Activated CD8-positive, alpha-beta T cell treated with anti-CD3 and anti-CD28 coated beads for 36 hours (primary cell): Measurements from ENCODE around the gene ITGB2. TPM values are rescaled to one million over a fixed set of nuclear protein-coding genes. Genes with fewer than 3 reads are reported as not detected.

Source experiments
- ATAC-seq: fragments of 200-7000 bp; cut with Tn5 transposase; one replicate; pipeline ENCODE4 v1.10.0; 2021; ENCODE audit warnings: mild to moderate bottlenecking, moderate library complexity
- CTCF ChIA-PET: fragments of 350-600 bp; sonication (Branson Sonifier 250); formaldehyde crosslinking; loops from one replicate; lab custom pipeline; 2021; ENCODE audit warnings: antibody characterized with exemption; lab: Charles Lee
- POLR2A ChIA-PET: fragments of 350-600 bp; sonication (Branson Sonifier 250); formaldehyde crosslinking; loops from one replicate; lab custom pipeline; 2021; ENCODE audit warnings: antibody characterized with exemption; lab: Charles Lee
- DNase-seq: peaks from one replicate; pipeline ENCODE4 v3.0.0-alpha.2; 2020
- H3K27ac Mint-ChIP-seq: one replicate; pipeline ENCODE4 v1.8.0; 2021; ENCODE audit warnings: mild to moderate bottlenecking, mixed read lengths
- H3K27me3 Mint-ChIP-seq: one replicate; pipeline ENCODE4 v1.8.0; 2021; ENCODE audit warnings: mixed read lengths
- H3K36me3 Mint-ChIP-seq: one replicate; pipeline ENCODE4 v1.8.0; 2021; ENCODE audit warnings: low read depth, mixed read lengths
- H3K4me1 Mint-ChIP-seq: one replicate; pipeline ENCODE4 v1.8.0; 2021; ENCODE audit warnings: low read depth, mixed read lengths
- H3K4me3 Mint-ChIP-seq: one replicate; pipeline ENCODE4 v1.8.0; 2021; ENCODE audit warnings: mild to moderate bottlenecking, moderate library complexity, mixed read lengths
- H3K9me3 Mint-ChIP-seq: one replicate; pipeline ENCODE4 v1.8.0; 2021; ENCODE audit warnings: mixed read lengths
- CTCF ChIP-seq: fragments of 200-600 bp; IDR thresholded peaks from one replicate; pipeline ENCODE4 v1.8.0; 2022; ENCODE audit warnings: antibody characterized with exemption, mild to moderate bottlenecking
- intact Hi-C: fragments of 100-400 bp; cut with micrococcal nuclease; formaldehyde crosslinking; loops from one replicate; pipeline ENCODE4 v1.10.0; 2022
- total RNA-seq, 2 experiments: library from RNA; stranded (reverse); gene quantifications; one replicate each; pipeline ENCODE4 v1.2.3, GENCODE V29; 2021

Gene ITGB2
- total RNA-seq, 2 experiments from 2014 or later, result 340 to 343 TPM

- DNase-seq, result no peak
- ChIA-PET POLR2A (no interaction called here), CTCF (interaction anchor here (0.8 kb wide), 1 partner anchor 48 kb away, joined by 4 read pairs; the partner anchor contains the start of gene UBE2G2)
- intact Hi-C loops, result no loop called here
- H3K27me3 Mint-ChIP-seq, result no peaks in the 10 kb centered on the region
- H3K9me3 Mint-ChIP-seq, result no peaks in the 10 kb centered on the region
- H3K4me3 Mint-ChIP-seq, result no peak overlapping the region
- ATAC-seq, result no peak
- H3K36me3 Mint-ChIP-seq, result peaks cover 27% of the 10 kb centered on the region
- no peak for TF ChIP-seq CTCF
- peaks cover 36% of the 10 kb centered on the region for H3K4me1 Mint-ChIP-seq
- no peak overlapping the region for H3K27ac Mint-ChIP-seq
These were observed 71.7 kb downstream of the ITGB2 start for GRCh38 chr21:44848821-44849521.

- TF ChIP-seq CTCF, result no peak
- H3K27me3 Mint-ChIP-seq, result no peaks in the 10 kb centered on the region
- no peak for ATAC-seq
- H3K9me3 Mint-ChIP-seq, result no peaks in the 10 kb centered on the region
- no peak overlapping the region for H3K27ac Mint-ChIP-seq
- peaks cover 15% of the 10 kb centered on the region for H3K36me3 Mint-ChIP-seq
- ChIA-PET CTCF (interaction anchor here (0.8 to 2.0 kb wide), 3 partner anchors 26 to 337 kb away, joined by 3 to 12 read pairs (median 5); partner anchors contain the start of gene PTTG1IP), POLR2A (interaction anchor here (0.6 to 0.8 kb wide), 2 partner anchors 43 to 77 kb away, joined by 3 read pairs; no protein-coding TSS in a partner anchor)
- intact Hi-C loops, result no loop called here
- peaks cover 29% of the 10 kb centered on the region for H3K4me1 Mint-ChIP-seq
- no peak for DNase-seq
- H3K4me3 Mint-ChIP-seq, result peak overlapping the region; percentile 36
These were observed 73.2 kb downstream of the ITGB2 start for GRCh38 chr21:44847261-44848056.

- Mint-ChIP-seq H3K9me3 (no peaks in the 10 kb centered on the region), H3K4me1 (peaks cover 26% of the 10 kb centered on the region), H3K36me3 (peaks cover 13% of the 10 kb centered on the region), H3K27me3 (no peaks in the 10 kb centered on the region), H3K4me3 (peak overlapping the region; percentile 71), H3K27ac (peak overlapping the region; percentile 53)
- no peak for TF ChIP-seq CTCF
- intact Hi-C loops, result no loop called here
- DNase-seq (peak; percentile 66), ATAC-seq (peak; percentile 57)
- ChIA-PET POLR2A (interaction anchor here (0.6 to 1.0 kb wide), 4 partner anchors 9 to 224 kb away, joined by 3 read pairs; no protein-coding TSS in a partner anchor), CTCF (interaction anchor here (0.8 to 2.0 kb wide), 6 partner anchors 8 to 336 kb away, joined by 3 to 12 read pairs (median 6); partner anchors contain the start of genes PTTG1IP and UBE2G2)
These were observed 74.0 kb downstream of the ITGB2 start for GRCh38 chr21:44846485-44847260.

GRCh38 chr21:44846224-44846484 is 74.5 kb downstream of the ITGB2 start:
- intact Hi-C loops, result no loop called here
- H3K27me3 Mint-ChIP-seq, result no peaks in the 10 kb centered on the region
- H3K36me3 Mint-ChIP-seq, result peaks cover 9% of the 10 kb centered on the region
- no peak for ATAC-seq
- peak overlapping the region; percentile 71 for H3K4me3 Mint-ChIP-seq
- H3K27ac Mint-ChIP-seq, result peak overlapping the region; percentile 53
- peak; percentile 10 for TF ChIP-seq CTCF
- DNase-seq, result no peak
- ChIA-PET POLR2A (interaction anchor here (0.6 to 1.0 kb wide), 3 partner anchors 10 to 224 kb away, joined by 3 read pairs; no protein-coding TSS in a partner anchor), CTCF (interaction anchor here (0.8 to 2.0 kb wide), 6 partner anchors 9 to 336 kb away, joined by 3 to 12 read pairs (median 6); partner anchors contain the start of genes PTTG1IP and UBE2G2)
- peaks cover 21% of the 10 kb centered on the region for H3K4me1 Mint-ChIP-seq
- H3K9me3 Mint-ChIP-seq, result no peaks in the 10 kb centered on the region
